Activated T-cell treated with anti-CD3 and anti-CD28 coated beads for 1 hour (primary cell): ENCODE data around the gene RSU1.
A peak's percentile ranks its signal among the peaks of the same experiment; 100 is the strongest.

Experiments used
- DNase-seq: peaks from one replicate; pipeline ENCODE4 v3.0.0-alpha.2; 2020; ENCODE audit warnings: low read depth

RSU1 gene

GRCh38 chr10:16822027-16822426 is 4.8 kb upstream of the RSU1 start:
- no peak for DNase-seq

- no peak for DNase-seq
Observed at GRCh38 chr10:16820421-16820820, 3.2 kb upstream of the RSU1 start.

GRCh38 chr10:16820018-16820417 is 2.8 kb upstream of the RSU1 start:
- no peak for DNase-seq

GRCh38 chr10:16819436-16819835 is 2.2 kb upstream of the RSU1 start:
- no peak for DNase-seq

- no peak for DNase-seq
Observed at GRCh38 chr10:16819026-16819425, 1.8 kb upstream of the RSU1 start.

- DNase-seq, result no peak
Observed at GRCh38 chr10:16816830-16817124, 447 bp downstream of the RSU1 start.

- DNase-seq, result no peak
Observed at GRCh38 chr10:16816171-16816570, 1.1 kb downstream of the RSU1 start.

- DNase-seq, result no peak
Observed at GRCh38 chr10:16814012-16814411, 3.2 kb downstream of the RSU1 start.

GRCh38 chr10:16812676-16813075 is 4.5 kb downstream of the RSU1 start:
- no peak for DNase-seq

GRCh38 chr10:16811765-16812164 is 5.5 kb downstream of the RSU1 start:
- DNase-seq, result no peak

- DNase-seq, result no peak
Observed at GRCh38 chr10:16811292-16811691, 5.9 kb downstream of the RSU1 start.

GRCh38 chr10:16809074-16809718 is 8.0 kb downstream of the RSU1 start:
- DNase-seq, result peak; percentile 31

- DNase-seq, result no peak
Observed at GRCh38 chr10:16804123-16804522, 13.1 kb downstream of the RSU1 start.

- no peak for DNase-seq
Observed at GRCh38 chr10:16803464-16803863, 13.8 kb downstream of the RSU1 start.

- no peak for DNase-seq
Observed at GRCh38 chr10:16799621-16800020, 17.6 kb downstream of the RSU1 start.

GRCh38 chr10:16798571-16798970 is 18.7 kb downstream of the RSU1 start:
- DNase-seq, result no peak

GRCh38 chr10:16795410-16796073 is 21.7 kb downstream of the RSU1 start:
- no peak for DNase-seq

- no peak for DNase-seq
Observed at GRCh38 chr10:16794005-16794404, 23.2 kb downstream of the RSU1 start.

GRCh38 chr10:16792675-16793074 is 24.5 kb downstream of the RSU1 start:
- DNase-seq, result no peak

GRCh38 chr10:16789765-16790164 is 27.5 kb downstream of the RSU1 start:
- no peak for DNase-seq

- no peak for DNase-seq
Observed at GRCh38 chr10:16789261-16789660, 28.0 kb downstream of the RSU1 start.

GRCh38 chr10:16788778-16789177 is 28.4 kb downstream of the RSU1 start:
- no peak for DNase-seq

- no peak for DNase-seq
Observed at GRCh38 chr10:16788125-16788524, 29.1 kb downstream of the RSU1 start.

GRCh38 chr10:16787361-16787791 is 29.8 kb downstream of the RSU1 start:
- peak; percentile 42 for DNase-seq
